Suprapubic skin (tissue), 3 donors: Measurements from ENCODE around the gene CROT.

Source experiments
- CTCF ChIP-seq, 2 donors: fragments of 200-600 bp in 1 of 2; fragments of 450-650 bp in 1 of 2; sonication (generic) in 1 of 2; IDR thresholded peaks; one replicate each; pipeline ENCODE4 v1.5.1; 2016 to 2019; ENCODE audit warnings: antibody characterized with exemption in 2 of 2, mild to moderate bottlenecking in 1 of 2, moderate library complexity in 1 of 2
- EP300 ChIP-seq: sonication (generic); formaldehyde crosslinking; IDR thresholded peaks from one replicate; pipeline ENCODE4 v1.6.1; 2017; ENCODE audit warnings: antibody characterized with exemption

GRCh38 chr7:87432536-87432935 is 87.1 kb downstream of the CROT start:
- no peak for TF ChIP-seq EP300
- no peak for TF ChIP-seq CTCF (IDR thresholded peaks at IDR 0.05)
